WTC11 (cell line): ENCODE data around the gene VIT. TPM values are rescaled to one million over a fixed set of nuclear protein-coding genes. Genes with fewer than 3 reads are reported as not detected.

Experiments used
- ATAC-seq: fragments of 200-7000 bp; cut with Tn5 transposase; 2 replicates; pipeline ENCODE4 v1.10.0; 2021; ENCODE audit warnings: mild to moderate bottlenecking, moderate library complexity
- CTCF ChIA-PET: fragments of 300-600 bp; sonication (Branson Sonifier 250); formaldehyde crosslinking; loops from one replicate; lab custom pipeline; 2021; ENCODE audit warnings: antibody characterized with exemption; lab: Charles Lee
- POLR2A ChIA-PET: fragments of 350-600 bp; sonication (Branson Sonifier 250); formaldehyde crosslinking; loops from one replicate; lab custom pipeline; 2021; ENCODE audit warnings: antibody characterized with exemption; lab: Charles Lee
- DNase-seq: peaks from one replicate; pipeline ENCODE4 v3.0.0; 2021; ENCODE audit warnings: low spot score
- H3K27ac Mint-ChIP-seq: 2 replicates; pipeline ENCODE4 v1.8.0; 2021; ENCODE audit warnings: mixed read lengths
- H3K27me3 Mint-ChIP-seq: 2 replicates; pipeline ENCODE4 v1.8.0; 2021; ENCODE audit warnings: low read depth, mild to moderate bottlenecking, moderate library complexity, mixed read lengths
- H3K36me3 Mint-ChIP-seq: 2 replicates; pipeline ENCODE4 v1.8.0; 2021; ENCODE audit warnings: mixed read lengths
- H3K4me1 Mint-ChIP-seq: 2 replicates; pipeline ENCODE4 v1.8.0; 2022; ENCODE audit warnings: mixed read lengths
- H3K4me3 Mint-ChIP-seq: 2 replicates; pipeline ENCODE4 v1.8.0; 2021; ENCODE audit warnings: mild to moderate bottlenecking, moderate library complexity, mixed read lengths
- H3K9me3 Mint-ChIP-seq: 2 replicates; pipeline ENCODE4 v1.8.0; 2021; ENCODE audit warnings: mixed read lengths
- ATF6 ChIP-seq: sonication (generic); formaldehyde crosslinking; IDR thresholded peaks from 2 replicates; pipeline ENCODE4 v1.8.1; 2023; ENCODE audit warnings: mild to moderate bottlenecking, missing genetic modification reagents
- CBFB ChIP-seq: sonication (generic); formaldehyde crosslinking; IDR thresholded peaks from 2 replicates; pipeline ENCODE4 v1.8.1; 2022; ENCODE audit warnings: mild to moderate bottlenecking, low read depth, missing genetic modification reagents
- JAZF1 ChIP-seq: fragments of 250-450 bp; sonication (Bioruptor Pico); IDR thresholded peaks from 2 replicates; pipeline ENCODE4 v1.9.0; 2021; ENCODE audit warnings: moderate library complexity, mild to moderate bottlenecking, inconsistent platforms
- KAT7 ChIP-seq: sonication (generic); formaldehyde crosslinking; IDR thresholded peaks from 2 replicates; pipeline ENCODE4 v1.8.1; 2023; ENCODE audit warnings: missing genetic modification reagents, mild to moderate bottlenecking, borderline replicate concordance
- NFYB ChIP-seq: sonication (generic); formaldehyde crosslinking; conservative IDR thresholded peaks from 2 replicates; pipeline ENCODE4 v1.8.0; 2022; ENCODE audit warnings: low read depth, missing genetic modification reagents
- PRDM15 ChIP-seq: sonication (generic); formaldehyde crosslinking; IDR thresholded peaks from 2 replicates; pipeline ENCODE4 v1.8.0; 2022; ENCODE audit warnings: missing genetic modification reagents
- RELA ChIP-seq: sonication (generic); formaldehyde crosslinking; IDR thresholded peaks from 2 replicates; pipeline ENCODE4 v1.8.1; 2022; ENCODE audit warnings: missing genetic modification reagents, mild to moderate bottlenecking, borderline replicate concordance
- SMAD4 ChIP-seq: sonication (generic); formaldehyde crosslinking; IDR thresholded peaks from 2 replicates; pipeline ENCODE4 v1.8.0; 2022; ENCODE audit warnings: mild to moderate bottlenecking, missing genetic modification reagents
- STAT6 ChIP-seq: sonication (generic); formaldehyde crosslinking; conservative IDR thresholded peaks from 2 replicates; pipeline ENCODE4 v1.8.1; 2023; ENCODE audit warnings: mild to moderate bottlenecking, low read depth, missing genetic modification reagents, moderate library complexity
- USF2 ChIP-seq: sonication (generic); formaldehyde crosslinking; IDR thresholded peaks from 2 replicates; pipeline ENCODE4 v1.8.1; 2023; ENCODE audit warnings: mild to moderate bottlenecking, missing genetic modification reagents, moderate library complexity
- ZMAT4 ChIP-seq: fragments of 250-450 bp; sonication (Bioruptor Pico); IDR thresholded peaks from 2 replicates; pipeline ENCODE4 v1.9.0; 2021; ENCODE audit warnings: mild to moderate bottlenecking
- ZNF317 ChIP-seq: sonication (generic); formaldehyde crosslinking; IDR thresholded peaks from 2 replicates; pipeline ENCODE4 v1.8.1; 2023; ENCODE audit warnings: low read depth, mild to moderate bottlenecking, moderate library complexity, missing genetic modification reagents, borderline replicate concordance
- ZNF416 ChIP-seq: fragments of 250-450 bp; sonication (Bioruptor Pico); IDR thresholded peaks from 2 replicates; pipeline ENCODE4 v1.9.0; 2021; ENCODE audit warnings: mild to moderate bottlenecking, inconsistent platforms
- total RNA-seq: library from RNA; stranded (reverse); gene quantifications from 3 replicates; pipeline ENCODE4 v1.2.3, GENCODE V29; 2021
- TF ChIP-seq, protein P1 (sequence below): fragments of 250-450 bp; sonication (Bioruptor Pico); IDR thresholded peaks from 2 replicates; pipeline ENCODE4 v1.9.0; 2021; ENCODE audit warnings: moderate library complexity, mild to moderate bottlenecking, inconsistent platforms, borderline replicate concordance
- TF ChIP-seq, protein P2 (sequence below): fragments of 250-450 bp; sonication (Bioruptor Pico); conservative IDR thresholded peaks from 2 replicates; pipeline ENCODE4 v1.9.0; 2021; ENCODE audit warnings: mild to moderate bottlenecking
- TF ChIP-seq, protein P3 (sequence below): sonication (generic); formaldehyde crosslinking; IDR thresholded peaks from 2 replicates; pipeline ENCODE4 v1.8.0; 2022; ENCODE audit warnings: mild to moderate bottlenecking, missing genetic modification reagents
- TF ChIP-seq, protein P4 (sequence below): fragments of 250-450 bp; sonication (Bioruptor Pico); IDR thresholded peaks from 2 replicates; pipeline ENCODE4 v1.9.0; 2021; ENCODE audit warnings: mild to moderate bottlenecking

Gene VIT
- total RNA-seq, 1 experiment from 2014 or later = 0.46 TPM

DNA sequence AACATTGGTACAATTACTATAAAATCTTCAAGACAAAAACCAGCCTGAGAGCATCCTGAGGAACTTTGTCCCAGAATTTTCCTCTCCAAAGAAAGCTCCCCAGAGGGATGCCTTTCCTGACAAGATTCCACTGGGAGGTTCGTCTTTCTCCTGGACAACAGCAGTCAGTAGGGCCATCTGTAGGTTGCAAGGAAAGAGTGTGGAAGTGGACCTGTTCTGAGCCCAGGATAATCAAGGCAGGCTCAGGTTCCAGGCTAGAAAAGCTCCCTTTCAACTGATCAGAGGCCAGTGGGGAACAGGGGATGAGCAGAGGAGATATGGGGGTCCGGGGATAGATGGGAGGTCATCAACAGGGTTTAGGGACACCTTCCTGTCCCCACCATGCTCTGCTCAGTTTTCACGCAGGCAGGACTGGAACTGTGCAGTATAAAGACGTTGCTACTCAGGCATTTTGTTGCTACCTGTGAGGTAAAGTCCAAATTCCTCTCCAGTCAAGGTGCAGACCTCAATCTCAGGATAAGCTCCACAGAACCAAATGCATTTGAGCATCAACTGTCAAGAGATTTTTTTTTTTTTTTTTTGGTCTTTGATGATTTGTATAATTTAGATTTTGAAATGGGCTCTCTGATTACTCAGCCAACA lies 143.6 kb downstream of the VIT start:
- no peaks in the 10 kb centered on the region for H3K36me3 Mint-ChIP-seq
- peaks cover 44% of the 10 kb centered on the region for H3K4me1 Mint-ChIP-seq
- no peak overlapping the region for H3K4me3 Mint-ChIP-seq
- POLR2A ChIA-PET = no interaction called here
- no peaks in the 10 kb centered on the region for H3K27me3 Mint-ChIP-seq
- TF ChIP-seq RELA (CRISPR knock-in tag) (no peak), KAT7 (no peak), ZMAT4 (CRISPR knock-in tag) (no peak), ZNF317 (CRISPR knock-in tag) (no peak), STAT6 (no peak), CBFB (CRISPR knock-in tag) (no peak), PRDM15 (no peak), JAZF1 (no peak), SMAD4 (no peak), ZNF416 (CRISPR knock-in tag) (no peak), NFYB (no peak), USF2 (no peak), ATF6 (CRISPR knock-in tag) (no peak)
- TF ChIP-seq, protein P1, sequence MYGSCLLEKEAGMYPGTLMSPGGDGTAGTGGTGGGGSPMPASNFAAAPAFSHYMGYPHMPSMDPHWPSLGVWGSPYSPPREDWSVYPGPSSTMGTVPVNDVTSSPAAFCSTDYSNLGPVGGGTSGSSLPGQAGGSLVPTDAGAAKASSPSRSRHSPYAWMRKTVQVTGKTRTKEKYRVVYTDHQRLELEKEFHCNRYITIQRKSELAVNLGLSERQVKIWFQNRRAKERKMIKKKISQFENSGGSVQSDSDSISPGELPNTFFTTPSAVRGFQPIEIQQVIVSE = no peak
- TF ChIP-seq, protein P2, sequence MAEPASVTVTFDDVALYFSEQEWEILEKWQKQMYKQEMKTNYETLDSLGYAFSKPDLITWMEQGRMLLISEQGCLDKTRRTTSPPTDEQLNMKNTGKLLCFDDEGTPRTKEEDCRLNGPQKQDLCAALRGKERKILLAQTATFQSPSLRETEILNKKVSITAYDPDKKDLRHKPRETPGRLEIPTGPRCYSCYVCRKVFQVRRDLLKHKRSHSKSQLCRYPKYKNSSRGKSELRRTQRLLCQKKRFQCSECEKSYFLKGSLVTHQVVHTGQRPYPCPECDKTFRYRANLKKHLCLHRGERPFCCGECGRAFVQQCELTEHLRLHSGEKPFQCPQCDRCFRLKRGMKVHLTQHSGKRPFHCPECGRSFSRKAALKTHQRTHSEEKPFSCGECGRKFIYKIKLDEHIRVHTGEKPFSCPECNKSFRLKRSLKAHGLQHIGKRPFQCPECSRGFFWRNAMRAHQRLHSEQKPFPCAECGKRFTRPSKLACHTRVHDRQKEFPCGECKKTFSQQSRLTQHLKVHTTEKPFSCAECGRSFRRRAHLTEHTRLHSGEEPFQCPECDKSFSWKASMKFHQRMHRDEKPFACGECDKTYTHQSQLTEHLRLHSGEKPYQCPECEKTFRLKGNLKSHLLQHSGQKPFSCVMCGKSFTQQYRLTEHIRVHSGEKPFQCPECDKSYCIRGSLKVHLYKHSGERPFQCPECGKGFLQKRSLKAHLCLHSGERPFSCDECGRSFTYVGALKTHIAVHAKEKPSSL (CRISPR knock-in tag) = no peak
- TF ChIP-seq, protein P3, sequence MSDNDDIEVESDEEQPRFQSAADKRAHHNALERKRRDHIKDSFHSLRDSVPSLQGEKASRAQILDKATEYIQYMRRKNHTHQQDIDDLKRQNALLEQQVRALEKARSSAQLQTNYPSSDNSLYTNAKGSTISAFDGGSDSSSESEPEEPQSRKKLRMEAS = no peak
- TF ChIP-seq, protein P4, sequence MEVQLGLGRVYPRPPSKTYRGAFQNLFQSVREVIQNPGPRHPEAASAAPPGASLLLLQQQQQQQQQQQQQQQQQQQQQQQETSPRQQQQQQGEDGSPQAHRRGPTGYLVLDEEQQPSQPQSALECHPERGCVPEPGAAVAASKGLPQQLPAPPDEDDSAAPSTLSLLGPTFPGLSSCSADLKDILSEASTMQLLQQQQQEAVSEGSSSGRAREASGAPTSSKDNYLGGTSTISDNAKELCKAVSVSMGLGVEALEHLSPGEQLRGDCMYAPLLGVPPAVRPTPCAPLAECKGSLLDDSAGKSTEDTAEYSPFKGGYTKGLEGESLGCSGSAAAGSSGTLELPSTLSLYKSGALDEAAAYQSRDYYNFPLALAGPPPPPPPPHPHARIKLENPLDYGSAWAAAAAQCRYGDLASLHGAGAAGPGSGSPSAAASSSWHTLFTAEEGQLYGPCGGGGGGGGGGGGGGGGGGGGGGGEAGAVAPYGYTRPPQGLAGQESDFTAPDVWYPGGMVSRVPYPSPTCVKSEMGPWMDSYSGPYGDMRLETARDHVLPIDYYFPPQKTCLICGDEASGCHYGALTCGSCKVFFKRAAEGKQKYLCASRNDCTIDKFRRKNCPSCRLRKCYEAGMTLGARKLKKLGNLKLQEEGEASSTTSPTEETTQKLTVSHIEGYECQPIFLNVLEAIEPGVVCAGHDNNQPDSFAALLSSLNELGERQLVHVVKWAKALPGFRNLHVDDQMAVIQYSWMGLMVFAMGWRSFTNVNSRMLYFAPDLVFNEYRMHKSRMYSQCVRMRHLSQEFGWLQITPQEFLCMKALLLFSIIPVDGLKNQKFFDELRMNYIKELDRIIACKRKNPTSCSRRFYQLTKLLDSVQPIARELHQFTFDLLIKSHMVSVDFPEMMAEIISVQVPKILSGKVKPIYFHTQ = no peak
- peaks cover 4% of the 10 kb centered on the region for H3K9me3 Mint-ChIP-seq
- peak; percentile 69 for ATAC-seq
- CTCF ChIA-PET = interaction anchor here (0.7 to 2.3 kb wide), 4 partner anchors 19 to 70 kb away, joined by 3 to 11 read pairs (median 4); no protein-coding TSS in a partner anchor
- H3K27ac Mint-ChIP-seq = peak overlapping the region; percentile 66
- no peak for DNase-seq
